HEK293 (cell line): ENCODE data around the gene APBA1.

Source experiments
- CTCF ChIA-PET: fragments of 350-600 bp; formaldehyde crosslinking; extraction: SDS; loops from one replicate; lab custom pipeline; 2021; ENCODE audit warnings: antibody characterized with exemption; lab: Yijun Ruan, JAX
- POLR2A ChIA-PET: fragments of 300-600 bp; formaldehyde crosslinking; extraction: SDS; loops from one replicate; lab custom pipeline; 2020; ENCODE audit warnings: antibody characterized with exemption, inconsistent platforms; lab: Yijun Ruan, JAX
- H3K27ac ChIP-seq: fragments of 200-500 bp; sonication (Bioruptor generic); 2 replicates; pipeline ENCODE4 v1.5.1; 2014; ENCODE audit warnings: low read depth, low read length, control low read depth, inconsistent platforms; ENCODE audit errors: extremely low read depth
- H3K36me3 ChIP-seq, 2 experiments: fragments of 200-500 bp in 1 of 2; sonication (Bioruptor generic) in 1 of 2; 1 replicate in 1 of 2; 2 replicates in 1 of 2; pipeline ENCODE4 v1.5.1; 2014 to 2017; ENCODE audit warnings: inconsistent platforms in 2 of 2, low read length in 2 of 2; ENCODE audit not compliant: control insufficient read depth in 2 of 2, insufficient read depth in 1 of 2
- H3K4me1 ChIP-seq: fragments of 200-500 bp; sonication (Bioruptor generic); 2 replicates; pipeline ENCODE4 v1.5.1; 2014; ENCODE audit warnings: mild to moderate bottlenecking, low read length, inconsistent platforms; ENCODE audit not compliant: control insufficient read depth, insufficient read depth
- H3K4me3 ChIP-seq: 2 replicates; pipeline ENCODE4 v1.5.1; 2011; ENCODE audit warnings: low read depth, mild to moderate bottlenecking, control low read depth, low read length, moderate library complexity
- H3K9me3 ChIP-seq: fragments of 200-500 bp; sonication (Bioruptor generic); 2 replicates; pipeline ENCODE4 v1.5.1; 2014; ENCODE audit warnings: low read depth, low read length, inconsistent platforms; ENCODE audit not compliant: control insufficient read depth, insufficient read depth
- KLF9 ChIP-seq: fragments of 450-650 bp; formaldehyde crosslinking; IDR thresholded peaks from 2 replicates; pipeline ENCODE4 v1.5.1; 2016; ENCODE audit warnings: missing biosample characterization, missing genetic modification characterization, low read depth
- PRDM6 ChIP-seq: fragments of 450-650 bp; formaldehyde crosslinking; IDR thresholded peaks from 2 replicates; pipeline ENCODE4 v1.5.1; 2017; ENCODE audit warnings: missing biosample characterization, missing genetic modification characterization
- ZNF174 ChIP-seq: fragments of 450-650 bp; formaldehyde crosslinking; IDR thresholded peaks from 2 replicates; pipeline ENCODE4 v1.5.0; 2017; ENCODE audit warnings: missing biosample characterization, mild to moderate bottlenecking, missing genetic modification characterization
- ZNF274 ChIP-seq, 2 experiments: fragments of 200-500 bp in 1 of 2; fragments of 450-650 bp in 1 of 2; sonication (Bioruptor generic) in 1 of 2; formaldehyde crosslinking in 1 of 2; IDR thresholded peaks; 2 replicates each; pipeline versions ENCODE4 v1.5.1 to v1.6.1; 2014 to 2016; ENCODE audit warnings: borderline replicate concordance in 1 of 2, inconsistent platforms in 1 of 2, low read length in 1 of 2, missing biosample characterization in 1 of 2, missing genetic modification characterization in 1 of 2
- ZNF292 ChIP-seq: fragments of 450-650 bp; formaldehyde crosslinking; IDR thresholded peaks from 2 replicates; pipeline ENCODE4 v1.5.1; 2016; ENCODE audit warnings: low read depth, missing biosample characterization, missing genetic modification characterization, borderline replicate concordance
- ZNF335 ChIP-seq: fragments of 450-650 bp; formaldehyde crosslinking; conservative IDR thresholded peaks from 2 replicates; pipeline ENCODE4 v1.5.1; 2016; ENCODE audit warnings: missing biosample characterization, missing genetic modification characterization
- ZNF514 ChIP-seq: fragments of 450-650 bp; formaldehyde crosslinking; IDR thresholded peaks from 2 replicates; pipeline ENCODE4 v1.5.1; 2016; ENCODE audit warnings: missing biosample characterization, missing genetic modification characterization
- ZNF704 ChIP-seq: fragments of 450-650 bp; formaldehyde crosslinking; IDR thresholded peaks from 2 replicates; pipeline ENCODE4 v1.5.1; 2016; ENCODE audit warnings: missing biosample characterization, missing genetic modification characterization
- ZNF837 ChIP-seq: fragments of 450-650 bp; formaldehyde crosslinking; IDR thresholded peaks from 2 replicates; pipeline ENCODE4 v1.5.1; 2016; ENCODE audit warnings: missing biosample characterization, missing genetic modification characterization
- ZSCAN30 ChIP-seq: fragments of 450-650 bp; IDR thresholded peaks from 2 replicates; pipeline ENCODE4 v1.5.1; 2018; ENCODE audit warnings: missing biosample characterization, mild to moderate bottlenecking, missing genetic modification characterization, moderate library complexity
- TF ChIP-seq, protein P1 (sequence below): fragments of 450-650 bp; formaldehyde crosslinking; IDR thresholded peaks from 2 replicates; pipeline ENCODE4 v1.5.1; 2016; ENCODE audit warnings: missing biosample characterization, missing genetic modification characterization
- TF ChIP-seq, protein P2 (sequence below): fragments of 450-650 bp; formaldehyde crosslinking; conservative IDR thresholded peaks from 2 replicates; pipeline ENCODE4 v1.5.1; 2016; ENCODE audit warnings: low read depth, missing biosample characterization, missing genetic modification characterization
- TF ChIP-seq, protein P3 (sequence below): fragments of 450-650 bp; formaldehyde crosslinking; IDR thresholded peaks from 2 replicates; pipeline ENCODE4 v1.5.1; 2016; ENCODE audit warnings: missing biosample characterization, missing genetic modification characterization
- TF ChIP-seq, protein P4 (sequence below): fragments of 450-650 bp; IDR thresholded peaks from 2 replicates; pipeline ENCODE4 v1.5.1; 2018; ENCODE audit warnings: missing biosample characterization, mild to moderate bottlenecking, missing genetic modification characterization
- TF ChIP-seq, protein P5 (sequence below): fragments of 450-650 bp; formaldehyde crosslinking; IDR thresholded peaks from 2 replicates; pipeline ENCODE4 v1.5.1; 2016; ENCODE audit warnings: missing biosample characterization, missing genetic modification characterization, borderline replicate concordance

Gene APBA1

DNA sequence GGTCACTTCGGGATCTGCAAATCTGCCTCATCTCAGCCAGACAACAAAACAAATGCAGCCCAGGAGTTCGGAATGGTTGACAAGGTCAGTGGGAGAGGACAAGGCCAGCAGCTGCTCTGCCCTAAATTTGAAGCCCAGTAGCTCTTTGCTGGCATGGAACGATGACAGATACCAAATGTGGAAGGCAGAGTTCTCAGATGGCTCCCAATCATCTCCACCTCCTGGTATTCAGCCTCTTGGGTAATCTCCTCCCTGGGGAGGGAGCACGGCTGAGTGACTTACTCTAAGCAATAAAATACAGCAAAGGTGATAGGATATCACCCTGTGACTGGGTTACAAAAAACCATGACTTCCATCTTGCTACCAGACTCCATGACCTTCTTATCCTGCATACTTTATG lies 174.4 kb downstream of the APBA1 start (continued):
- TF ChIP-seq, protein P1, sequence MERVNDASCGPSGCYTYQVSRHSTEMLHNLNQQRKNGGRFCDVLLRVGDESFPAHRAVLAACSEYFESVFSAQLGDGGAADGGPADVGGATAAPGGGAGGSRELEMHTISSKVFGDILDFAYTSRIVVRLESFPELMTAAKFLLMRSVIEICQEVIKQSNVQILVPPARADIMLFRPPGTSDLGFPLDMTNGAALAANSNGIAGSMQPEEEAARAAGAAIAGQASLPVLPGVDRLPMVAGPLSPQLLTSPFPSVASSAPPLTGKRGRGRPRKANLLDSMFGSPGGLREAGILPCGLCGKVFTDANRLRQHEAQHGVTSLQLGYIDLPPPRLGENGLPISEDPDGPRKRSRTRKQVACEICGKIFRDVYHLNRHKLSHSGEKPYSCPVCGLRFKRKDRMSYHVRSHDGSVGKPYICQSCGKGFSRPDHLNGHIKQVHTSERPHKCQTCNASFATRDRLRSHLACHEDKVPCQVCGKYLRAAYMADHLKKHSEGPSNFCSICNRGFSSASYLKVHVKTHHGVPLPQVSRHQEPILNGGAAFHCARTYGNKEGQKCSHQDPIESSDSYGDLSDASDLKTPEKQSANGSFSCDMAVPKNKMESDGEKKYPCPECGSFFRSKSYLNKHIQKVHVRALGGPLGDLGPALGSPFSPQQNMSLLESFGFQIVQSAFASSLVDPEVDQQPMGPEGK (tag by site-specific recombination): no peak
- TF ChIP-seq ZSCAN30 (tag by site-specific recombination) (no peak), ZNF174 (tag by site-specific recombination) (no peak), ZNF704 (tag by site-specific recombination) (no peak), ZNF335 (tag by site-specific recombination) (no peak)
- TF ChIP-seq, protein P2, sequence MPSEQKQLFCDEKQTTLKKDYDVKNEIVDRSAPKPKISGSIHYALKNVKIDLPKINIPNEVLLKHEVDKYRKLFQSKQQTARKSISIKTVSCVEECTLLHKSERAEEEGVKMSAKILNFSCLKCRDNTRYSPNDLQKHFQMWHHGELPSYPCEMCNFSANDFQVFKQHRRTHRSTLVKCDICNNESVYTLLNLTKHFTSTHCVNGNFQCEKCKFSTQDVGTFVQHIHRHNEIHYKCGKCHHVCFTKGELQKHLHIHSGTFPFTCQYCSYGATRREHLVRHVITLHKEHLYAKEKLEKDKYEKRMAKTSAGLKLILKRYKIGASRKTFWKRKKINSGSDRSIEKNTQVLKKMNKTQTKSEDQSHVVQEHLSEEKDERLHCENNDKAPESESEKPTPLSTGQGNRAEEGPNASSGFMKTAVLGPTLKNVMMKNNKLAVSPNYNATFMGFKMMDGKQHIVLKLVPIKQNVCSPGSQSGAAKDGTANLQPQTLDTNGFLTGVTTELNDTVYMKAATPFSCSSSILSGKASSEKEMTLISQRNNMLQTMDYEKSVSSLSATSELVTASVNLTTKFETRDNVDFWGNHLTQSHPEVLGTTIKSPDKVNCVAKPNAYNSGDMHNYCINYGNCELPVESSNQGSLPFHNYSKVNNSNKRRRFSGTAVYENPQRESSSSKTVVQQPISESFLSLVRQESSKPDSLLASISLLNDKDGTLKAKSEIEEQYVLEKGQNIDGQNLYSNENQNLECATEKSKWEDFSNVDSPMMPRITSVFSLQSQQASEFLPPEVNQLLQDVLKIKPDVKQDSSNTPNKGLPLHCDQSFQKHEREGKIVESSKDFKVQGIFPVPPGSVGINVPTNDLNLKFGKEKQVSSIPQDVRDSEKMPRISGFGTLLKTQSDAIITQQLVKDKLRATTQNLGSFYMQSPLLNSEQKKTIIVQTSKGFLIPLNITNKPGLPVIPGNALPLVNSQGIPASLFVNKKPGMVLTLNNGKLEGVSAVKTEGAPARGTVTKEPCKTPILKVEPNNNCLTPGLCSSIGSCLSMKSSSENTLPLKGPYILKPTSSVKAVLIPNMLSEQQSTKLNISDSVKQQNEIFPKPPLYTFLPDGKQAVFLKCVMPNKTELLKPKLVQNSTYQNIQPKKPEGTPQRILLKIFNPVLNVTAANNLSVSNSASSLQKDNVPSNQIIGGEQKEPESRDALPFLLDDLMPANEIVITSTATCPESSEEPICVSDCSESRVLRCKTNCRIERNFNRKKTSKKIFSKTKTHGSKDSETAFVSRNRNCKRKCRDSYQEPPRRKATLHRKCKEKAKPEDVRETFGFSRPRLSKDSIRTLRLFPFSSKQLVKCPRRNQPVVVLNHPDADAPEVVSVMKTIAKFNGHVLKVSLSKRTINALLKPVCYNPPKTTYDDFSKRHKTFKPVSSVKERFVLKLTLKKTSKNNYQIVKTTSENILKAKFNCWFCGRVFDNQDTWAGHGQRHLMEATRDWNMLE: no peak

- CTCF ChIA-PET: interaction anchor here (1.2 kb wide), 1 partner anchor 75 kb away, joined by 4 read pairs; no protein-coding TSS in a partner anchor
- Histone ChIP-seq H3K4me1 (no peaks in the 10 kb centered on the region), H3K27ac (no peak overlapping the region), H3K4me3 (no peak overlapping the region), H3K9me3 (no peaks in the 10 kb centered on the region), H3K36me3 (no peaks in the 10 kb centered on the region)
- POLR2A ChIA-PET: no interaction called here
- TF ChIP-seq KLF9 (tag by site-specific recombination) (no peak), ZNF514 (tag by site-specific recombination) (no peak), ZNF837 (tag by site-specific recombination) (no peak), ZNF292 (tag by site-specific recombination) (no peak), ZNF274 (IDR thresholded peaks at IDR 0.05; ENCODE audit: low read length) (no peak), ZNF274 (tag by site-specific recombination; IDR thresholded peaks at IDR 0.05; ENCODE audit: borderline replicate concordance) (no peak), PRDM6 (no peak), ZNF335 (tag by site-specific recombination) (no peak)
- TF ChIP-seq, protein P3, sequence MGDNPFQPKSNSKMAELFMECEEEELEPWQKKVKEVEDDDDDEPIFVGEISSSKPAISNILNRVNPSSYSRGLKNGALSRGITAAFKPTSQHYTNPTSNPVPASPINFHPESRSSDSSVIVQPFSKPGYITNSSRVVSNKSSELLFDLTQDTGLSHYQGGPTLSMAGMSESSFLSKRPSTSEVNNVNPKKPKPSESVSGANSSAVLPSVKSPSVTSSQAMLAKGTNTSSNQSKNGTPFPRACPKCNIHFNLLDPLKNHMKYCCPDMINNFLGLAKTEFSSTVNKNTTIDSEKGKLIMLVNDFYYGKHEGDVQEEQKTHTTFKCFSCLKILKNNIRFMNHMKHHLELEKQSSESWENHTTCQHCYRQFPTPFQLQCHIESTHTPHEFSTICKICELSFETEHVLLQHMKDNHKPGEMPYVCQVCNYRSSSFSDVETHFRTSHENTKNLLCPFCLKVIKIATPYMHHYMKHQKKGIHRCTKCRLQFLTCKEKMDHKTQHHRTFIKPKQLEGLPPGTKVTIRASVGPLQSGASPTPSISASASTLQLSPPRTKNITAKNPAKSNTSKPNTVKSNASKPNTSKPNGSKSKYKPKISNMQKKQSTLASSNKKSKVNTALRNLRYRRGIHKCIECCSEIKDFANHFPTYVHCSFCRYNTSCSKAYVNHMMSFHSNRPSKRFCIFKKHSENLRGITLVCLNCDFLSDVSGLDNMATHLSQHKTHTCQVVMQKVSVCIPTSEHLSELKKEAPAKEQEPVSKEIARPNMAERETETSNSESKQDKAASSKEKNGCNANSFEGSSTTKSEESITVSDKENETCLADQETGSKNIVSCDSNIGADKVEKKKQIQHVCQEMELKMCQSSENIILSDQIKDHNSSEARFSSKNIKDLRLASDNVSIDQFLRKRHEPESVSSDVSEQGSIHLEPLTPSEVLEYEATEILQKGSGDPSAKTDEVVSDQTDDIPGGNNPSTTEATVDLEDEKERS (tag by site-specific recombination): no peak
- TF ChIP-seq, protein P4, sequence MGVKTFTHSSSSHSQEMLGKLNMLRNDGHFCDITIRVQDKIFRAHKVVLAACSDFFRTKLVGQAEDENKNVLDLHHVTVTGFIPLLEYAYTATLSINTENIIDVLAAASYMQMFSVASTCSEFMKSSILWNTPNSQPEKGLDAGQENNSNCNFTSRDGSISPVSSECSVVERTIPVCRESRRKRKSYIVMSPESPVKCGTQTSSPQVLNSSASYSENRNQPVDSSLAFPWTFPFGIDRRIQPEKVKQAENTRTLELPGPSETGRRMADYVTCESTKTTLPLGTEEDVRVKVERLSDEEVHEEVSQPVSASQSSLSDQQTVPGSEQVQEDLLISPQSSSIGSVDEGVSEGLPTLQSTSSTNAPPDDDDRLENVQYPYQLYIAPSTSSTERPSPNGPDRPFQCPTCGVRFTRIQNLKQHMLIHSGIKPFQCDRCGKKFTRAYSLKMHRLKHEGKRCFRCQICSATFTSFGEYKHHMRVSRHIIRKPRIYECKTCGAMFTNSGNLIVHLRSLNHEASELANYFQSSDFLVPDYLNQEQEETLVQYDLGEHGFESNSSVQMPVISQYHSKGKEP (tag by site-specific recombination): no peak
- TF ChIP-seq, protein P5, sequence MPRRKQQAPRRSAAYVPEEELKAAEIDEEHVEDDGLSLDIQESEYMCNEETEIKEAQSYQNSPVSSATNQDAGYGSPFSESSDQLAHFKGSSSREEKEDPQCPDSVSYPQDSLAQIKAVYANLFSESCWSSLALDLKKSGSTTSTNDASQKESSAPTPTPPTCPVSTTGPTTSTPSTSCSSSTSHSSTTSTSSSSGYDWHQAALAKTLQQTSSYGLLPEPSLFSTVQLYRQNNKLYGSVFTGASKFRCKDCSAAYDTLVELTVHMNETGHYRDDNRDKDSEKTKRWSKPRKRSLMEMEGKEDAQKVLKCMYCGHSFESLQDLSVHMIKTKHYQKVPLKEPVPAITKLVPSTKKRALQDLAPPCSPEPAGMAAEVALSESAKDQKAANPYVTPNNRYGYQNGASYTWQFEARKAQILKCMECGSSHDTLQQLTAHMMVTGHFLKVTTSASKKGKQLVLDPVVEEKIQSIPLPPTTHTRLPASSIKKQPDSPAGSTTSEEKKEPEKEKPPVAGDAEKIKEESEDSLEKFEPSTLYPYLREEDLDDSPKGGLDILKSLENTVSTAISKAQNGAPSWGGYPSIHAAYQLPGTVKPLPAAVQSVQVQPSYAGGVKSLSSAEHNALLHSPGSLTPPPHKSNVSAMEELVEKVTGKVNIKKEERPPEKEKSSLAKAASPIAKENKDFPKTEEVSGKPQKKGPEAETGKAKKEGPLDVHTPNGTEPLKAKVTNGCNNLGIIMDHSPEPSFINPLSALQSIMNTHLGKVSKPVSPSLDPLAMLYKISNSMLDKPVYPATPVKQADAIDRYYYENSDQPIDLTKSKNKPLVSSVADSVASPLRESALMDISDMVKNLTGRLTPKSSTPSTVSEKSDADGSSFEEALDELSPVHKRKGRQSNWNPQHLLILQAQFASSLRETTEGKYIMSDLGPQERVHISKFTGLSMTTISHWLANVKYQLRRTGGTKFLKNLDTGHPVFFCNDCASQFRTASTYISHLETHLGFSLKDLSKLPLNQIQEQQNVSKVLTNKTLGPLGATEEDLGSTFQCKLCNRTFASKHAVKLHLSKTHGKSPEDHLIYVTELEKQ (tag by site-specific recombination): no peak
These were observed 175.2 kb downstream of the APBA1 start for GRCh38 chr9:69496846-69497450.
